ENCODE measurements around the gene IKBKE. TPM values are rescaled to one million over a fixed set of nuclear protein-coding genes. Genes with fewer than 3 reads are reported as not detected.

Gene IKBKE
- total and polyA plus RNA-seq, 11 donors: 0.27 to 10.8 (median 1.1) TPM

DNA sequence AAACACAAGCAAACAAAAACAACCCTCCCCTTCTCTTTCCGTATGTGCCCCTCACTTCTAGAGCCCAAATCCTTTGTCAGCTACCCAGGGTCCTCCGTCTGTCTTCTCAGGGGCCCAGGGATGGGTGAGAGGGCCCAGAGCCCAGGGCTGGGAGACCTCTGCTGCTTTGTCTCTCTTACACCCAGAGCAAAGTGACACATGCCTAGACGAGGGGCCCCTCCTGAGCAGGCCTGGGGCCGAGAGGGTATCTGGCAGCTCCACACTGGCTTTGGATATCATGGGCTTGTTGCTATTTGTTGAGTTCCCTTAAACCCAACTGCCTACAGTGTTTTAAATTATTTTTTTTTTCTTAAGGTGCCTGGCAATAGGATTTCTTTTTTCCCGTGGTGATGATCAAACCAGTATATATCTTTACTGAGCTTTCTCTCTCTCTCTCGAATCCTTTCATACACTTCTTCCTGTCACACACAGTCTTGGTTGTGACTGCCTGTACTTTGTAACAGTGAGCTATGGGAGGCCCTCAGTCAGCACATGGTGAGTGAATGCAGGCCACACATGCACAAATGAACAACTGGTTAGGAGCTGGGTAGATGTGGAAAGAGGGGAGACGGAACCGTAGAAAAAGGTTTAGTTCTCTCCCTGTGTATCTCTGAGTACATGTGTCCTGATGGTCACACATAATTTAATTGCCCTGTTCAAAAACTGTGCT, 51.6 kb downstream of the IKBKE start:
- WGBS, 4 donors: 58 to 63% (median 58%) methylated on average over 8 of the region's 8 CpGs
- peaks cover 0 to 7% (median 0%) of the 10 kb centered on the region in 12 donors for H3K4me1 ChIP-seq
- H3K4me3 ChIP-seq: no peak overlapping the region
- DNase-seq: peak in 1 of 5 donors; percentile 14
- TF ChIP-seq POLR2A (IDR thresholded peaks at IDR 0.05) (no peak), CTCF (IDR thresholded peaks at IDR 0.05) (no peak)
- H3K27ac ChIP-seq: peak overlapping the region in 1 of 12 donors; percentile 7
- ATAC-seq: peak; percentile 58 to 87 (median 70)
- H3K36me3 ChIP-seq: no peaks in the 10 kb centered on the region
- no peaks in the 10 kb centered on the region for H3K9me3 ChIP-seq
- H3K27me3 ChIP-seq: no peaks in the 10 kb centered on the region
- intact Hi-C loops (cut with DNase I): no loop called here

GRCh38 chr1:206524739-206525364, 54.6 kb downstream of the IKBKE start:
- intact Hi-C loops (cut with DNase I): no loop called here
- DNase-seq (peak in 1 of 5 donors; percentile 8), ATAC-seq (no peak)
- no peaks in the 10 kb centered on the region for H3K36me3 ChIP-seq
- H3K27me3 ChIP-seq: no peaks in the 10 kb centered on the region
- TF ChIP-seq CTCF (IDR thresholded peaks at IDR 0.05) (no peak), POLR2A (IDR thresholded peaks at IDR 0.05) (no peak)
- WGBS, 4 donors: 68 to 82% (median 75%) methylated on average over 5 of the region's 5 CpGs
- H3K27ac ChIP-seq: no peak overlapping the region
- peaks cover 0 to 7% (median 0%) of the 10 kb centered on the region in 12 donors for H3K4me1 ChIP-seq
- H3K4me3 ChIP-seq: no peak overlapping the region
- no peaks in the 10 kb centered on the region for H3K9me3 ChIP-seq

GRCh38 chr1:206526064-206526911, 56.0 kb downstream of the IKBKE start:
- ATAC-seq (no peak), DNase-seq (peak in 1 of 5 donors; percentile 11)
- TF ChIP-seq CTCF (IDR thresholded peaks at IDR 0.05) (no peak), POLR2A (IDR thresholded peaks at IDR 0.05) (no peak)
- 56 to 64% (median 58%) methylated on average over 6 of the region's 6 CpGs for WGBS, 4 donors
- no peaks in the 10 kb centered on the region for H3K36me3 ChIP-seq
- no peak overlapping the region for H3K27ac ChIP-seq
- no peaks in the 10 kb centered on the region for H3K27me3 ChIP-seq
- H3K4me1 ChIP-seq: peaks cover 0 to 7% (median 0%) of the 10 kb centered on the region in 12 donors
- no peaks in the 10 kb centered on the region for H3K9me3 ChIP-seq
- intact Hi-C loops (cut with DNase I): no loop called here
- H3K4me3 ChIP-seq: no peak overlapping the region

DNA sequence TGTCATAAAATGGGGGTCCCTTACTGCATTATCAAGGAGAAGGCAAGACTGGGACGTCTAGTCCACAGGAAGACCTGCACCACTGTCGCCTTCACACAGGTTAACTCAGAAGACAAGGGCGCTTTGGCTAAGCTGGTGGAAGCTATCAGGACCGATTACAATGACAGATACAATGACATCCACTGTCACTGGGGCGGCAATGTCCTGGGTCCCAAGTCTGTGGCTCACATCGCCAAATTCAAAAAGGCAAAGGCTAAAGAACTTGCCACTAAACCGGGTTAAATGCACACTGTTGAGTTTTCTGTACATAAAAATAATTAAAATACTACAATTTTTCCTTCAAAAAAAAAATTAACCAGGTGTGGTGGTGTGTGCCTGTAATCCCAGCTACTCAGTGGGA, 59.1 kb downstream of the IKBKE start:
- intact Hi-C loops (cut with DNase I): no loop called here
- 93 to 95% (median 94%) methylated on average over 7 of the region's 7 CpGs for WGBS, 4 donors
- no peaks in the 10 kb centered on the region for H3K36me3 ChIP-seq
- no peaks in the 10 kb centered on the region for H3K4me1 ChIP-seq
- DNase-seq (peak in 1 of 5 donors; percentile 1), ATAC-seq (no peak)
- no peak overlapping the region for H3K4me3 ChIP-seq
- no peaks in the 10 kb centered on the region for H3K9me3 ChIP-seq
- no peaks in the 10 kb centered on the region for H3K27me3 ChIP-seq
- TF ChIP-seq POLR2A (IDR thresholded peaks at IDR 0.05) (no peak), CTCF (IDR thresholded peaks at IDR 0.05) (no peak)
- no peak overlapping the region for H3K27ac ChIP-seq

All from heart left ventricle (tissue), 16 donors.